ENCODE measurements around the gene FAM219A.
"Not testable (repeated sequence)": the region's sequence is repeated elsewhere in the genome, so short reads cannot be mapped to it uniquely, and the experiment has no call there.

FAM219A gene

DNA sequence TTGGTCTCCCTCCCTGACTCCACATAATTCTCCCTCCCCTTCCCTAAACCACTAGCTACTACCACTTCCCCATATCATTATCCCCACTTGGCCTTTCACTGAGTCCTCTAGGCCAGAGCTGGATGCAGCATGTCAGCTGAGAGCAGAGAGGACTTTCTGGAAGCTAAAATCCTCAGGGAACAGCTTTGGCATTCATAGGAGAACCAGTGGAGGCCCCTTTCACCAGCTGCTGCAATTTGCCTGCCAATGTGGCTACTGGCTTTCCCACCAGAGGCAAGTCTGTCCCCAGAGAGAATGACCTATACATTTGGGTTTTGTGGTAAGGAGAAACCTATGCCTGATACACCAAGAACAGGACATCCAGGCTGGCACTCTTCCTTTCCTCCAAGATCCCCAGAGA, 14.4 kb downstream of the FAM219A start:
- in situ Hi-C loops (cut with MboI; ENCODE audit: low sequenced_read_pairs, unreplicated experiment): loop anchor here (10.0 kb wide), 1 partner anchor 51 kb away; no protein-coding TSS in a partner anchor
- TF ChIP-seq, protein P1, sequence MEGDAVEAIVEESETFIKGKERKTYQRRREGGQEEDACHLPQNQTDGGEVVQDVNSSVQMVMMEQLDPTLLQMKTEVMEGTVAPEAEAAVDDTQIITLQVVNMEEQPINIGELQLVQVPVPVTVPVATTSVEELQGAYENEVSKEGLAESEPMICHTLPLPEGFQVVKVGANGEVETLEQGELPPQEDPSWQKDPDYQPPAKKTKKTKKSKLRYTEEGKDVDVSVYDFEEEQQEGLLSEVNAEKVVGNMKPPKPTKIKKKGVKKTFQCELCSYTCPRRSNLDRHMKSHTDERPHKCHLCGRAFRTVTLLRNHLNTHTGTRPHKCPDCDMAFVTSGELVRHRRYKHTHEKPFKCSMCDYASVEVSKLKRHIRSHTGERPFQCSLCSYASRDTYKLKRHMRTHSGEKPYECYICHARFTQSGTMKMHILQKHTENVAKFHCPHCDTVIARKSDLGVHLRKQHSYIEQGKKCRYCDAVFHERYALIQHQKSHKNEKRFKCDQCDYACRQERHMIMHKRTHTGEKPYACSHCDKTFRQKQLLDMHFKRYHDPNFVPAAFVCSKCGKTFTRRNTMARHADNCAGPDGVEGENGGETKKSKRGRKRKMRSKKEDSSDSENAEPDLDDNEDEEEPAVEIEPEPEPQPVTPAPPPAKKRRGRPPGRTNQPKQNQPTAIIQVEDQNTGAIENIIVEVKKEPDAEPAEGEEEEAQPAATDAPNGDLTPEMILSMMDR (IDR thresholded peaks at IDR 0.05; ENCODE audit: borderline replicate concordance, control extremely low read depth, extremely low read depth, insufficient read depth, missing control alignments): no peak
- no peak for DNase-seq (ENCODE audit: low spot score)

- in situ Hi-C loops (cut with MboI; ENCODE audit: low sequenced_read_pairs, unreplicated experiment): loop anchor here (10.0 kb wide), 1 partner anchor 51 kb away; no protein-coding TSS in a partner anchor
- TF ChIP-seq, protein P1 (IDR thresholded peaks at IDR 0.05; ENCODE audit: borderline replicate concordance, control extremely low read depth, extremely low read depth, insufficient read depth, missing control alignments): no peak
- no peak for DNase-seq (ENCODE audit: low spot score)
Measured at GRCh38 chr9:34443533-34443932, 14.8 kb downstream of the FAM219A start.

DNA sequence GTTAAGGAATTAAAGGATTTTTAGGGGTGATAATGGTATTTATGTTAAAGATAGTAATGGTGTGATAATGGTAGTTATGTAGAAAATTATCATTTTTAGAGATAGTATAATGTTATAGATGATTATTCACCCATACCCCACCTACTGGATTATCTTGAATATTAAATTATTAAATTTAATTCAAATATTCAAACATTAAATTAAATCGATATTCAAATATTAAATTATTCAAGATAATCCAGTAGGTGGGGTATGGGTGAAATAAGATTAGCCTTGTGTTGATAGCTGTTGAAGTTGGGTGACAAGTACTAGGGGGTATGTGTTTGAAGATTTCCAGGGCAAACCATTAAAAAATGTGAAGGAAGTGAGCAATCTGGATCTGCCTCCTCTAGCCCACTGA, 15.6 kb downstream of the FAM219A start:
- DNase-seq (ENCODE audit: low spot score): no peak
- in situ Hi-C loops (cut with MboI; ENCODE audit: low sequenced_read_pairs, unreplicated experiment): loop anchor here (10.0 kb wide), 1 partner anchor 52 kb away; no protein-coding TSS in a partner anchor
- TF ChIP-seq, protein P1 (IDR thresholded peaks at IDR 0.05; ENCODE audit: borderline replicate concordance, control extremely low read depth, extremely low read depth, insufficient read depth, missing control alignments): no peak

GRCh38 chr9:34440017-34440416, 18.4 kb downstream of the FAM219A start:
- TF ChIP-seq, protein P1 (IDR thresholded peaks at IDR 0.05; ENCODE audit: borderline replicate concordance, control extremely low read depth, extremely low read depth, insufficient read depth, missing control alignments): no peak
- no peak for DNase-seq (ENCODE audit: low spot score)
- in situ Hi-C loops (cut with MboI; ENCODE audit: low sequenced_read_pairs, unreplicated experiment): loop anchor here (10.0 kb wide), 1 partner anchor 55 kb away; no protein-coding TSS in a partner anchor

- in situ Hi-C loops (cut with MboI; ENCODE audit: low sequenced_read_pairs, unreplicated experiment): loop anchor here (10.0 kb wide), 1 partner anchor 166 kb away; no protein-coding TSS in a partner anchor
- DNase-seq (ENCODE audit: low spot score): not testable (repeated sequence)
Measured at GRCh38 chr9:34438465-34438864, 19.9 kb downstream of the FAM219A start.

- in situ Hi-C loops (cut with MboI; ENCODE audit: low sequenced_read_pairs, unreplicated experiment): loop anchor here (10.0 kb wide), 1 partner anchor 167 kb away; no protein-coding TSS in a partner anchor
- DNase-seq (ENCODE audit: low spot score): not testable (repeated sequence)
Measured at GRCh38 chr9:34437926-34438307, 20.5 kb downstream of the FAM219A start.

- peak; percentile 78 for DNase-seq (ENCODE audit: low spot score)
- TF ChIP-seq, protein P1 (IDR thresholded peaks at IDR 0.05; ENCODE audit: borderline replicate concordance, control extremely low read depth, extremely low read depth, insufficient read depth, missing control alignments): peak; percentile 66
- in situ Hi-C loops (cut with MboI; ENCODE audit: low sequenced_read_pairs, unreplicated experiment): loop anchor here (10.0 kb wide), 1 partner anchor 168 kb away; no protein-coding TSS in a partner anchor
Measured at GRCh38 chr9:34437006-34437925, 21.1 kb downstream of the FAM219A start.
